Kidney capillary endothelial cell (primary cell): ENCODE measurements around the gene MGAM2.
"Not testable (repeated sequence)": the region's sequence is repeated elsewhere in the genome, so short reads cannot be mapped to it uniquely, and the experiment has no call there.

Experiments
- DNase-seq: peaks from one replicate; pipeline ENCODE4 v3.0.0-alpha.2; 2018; ENCODE audit warnings: low spot score

The MGAM2 gene

DNA sequence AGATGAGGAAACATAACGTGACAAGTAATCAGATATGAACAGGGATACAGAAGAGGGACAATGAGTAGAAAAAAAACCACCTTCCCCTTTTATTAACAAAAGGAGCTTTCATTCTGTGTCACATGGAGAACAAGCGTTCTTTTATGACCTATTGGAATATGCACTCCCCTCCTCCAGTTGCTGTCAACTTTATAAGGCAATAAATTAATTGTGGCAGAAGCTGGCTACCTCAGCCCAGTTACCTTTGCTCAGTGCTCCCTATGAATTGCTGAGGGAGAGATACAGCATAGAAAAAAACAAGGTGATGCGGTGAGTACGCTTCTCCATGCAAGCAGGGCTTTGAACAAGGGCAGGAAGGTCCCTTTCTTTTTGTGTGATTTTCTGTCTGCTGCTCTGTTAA is at the start of gene MGAM2:
TSS of gene MGAM2 (plus strand) at position 220 of the 400 bp plus-strand sequence. CDS start 5,156 bp downstream, outside the sequence.
- no peak for DNase-seq

DNA sequence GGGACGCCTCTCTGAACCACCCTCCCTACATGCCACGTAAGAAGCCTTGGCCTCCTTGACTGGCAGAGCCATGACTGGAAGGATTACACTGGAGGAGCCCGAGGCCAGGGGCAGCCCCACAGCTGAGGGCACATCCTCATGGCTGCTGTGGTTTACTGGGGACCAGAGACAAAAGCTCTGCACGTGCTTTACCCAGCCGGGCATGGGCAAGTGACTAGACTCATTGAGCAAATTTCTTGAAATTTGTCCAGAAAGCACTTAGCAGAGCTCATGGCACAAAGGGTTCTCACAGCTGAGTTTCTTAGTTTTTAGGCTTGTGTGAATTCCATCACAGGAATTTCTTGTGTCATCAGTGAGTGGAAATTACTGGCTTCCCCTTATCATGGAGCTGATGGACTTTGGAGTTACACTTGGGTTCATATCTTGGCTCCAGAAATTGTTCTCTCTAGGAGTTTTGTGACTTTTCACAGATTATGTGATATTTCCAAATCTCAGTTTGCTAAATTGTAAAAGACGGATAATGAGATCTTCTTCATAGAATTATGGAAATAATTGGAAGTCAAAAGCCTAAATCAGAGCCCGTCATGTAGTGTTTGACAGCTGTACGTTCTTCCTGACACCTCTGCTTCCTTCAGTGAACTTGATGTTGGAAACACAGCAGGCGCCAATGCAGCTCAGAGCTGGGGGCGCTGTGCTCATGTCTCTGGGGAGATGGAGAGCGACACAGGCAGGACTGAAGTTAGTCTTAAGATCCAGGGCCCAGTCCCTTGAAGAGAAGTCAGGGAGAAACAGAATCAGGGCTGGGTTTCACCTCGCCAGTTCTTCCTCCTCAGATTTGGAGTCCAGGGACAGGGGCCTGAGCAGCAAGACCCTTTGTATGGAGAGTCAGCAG is 47.7 kb upstream of the MGAM2 start:
- DNase-seq = no peak

DNA sequence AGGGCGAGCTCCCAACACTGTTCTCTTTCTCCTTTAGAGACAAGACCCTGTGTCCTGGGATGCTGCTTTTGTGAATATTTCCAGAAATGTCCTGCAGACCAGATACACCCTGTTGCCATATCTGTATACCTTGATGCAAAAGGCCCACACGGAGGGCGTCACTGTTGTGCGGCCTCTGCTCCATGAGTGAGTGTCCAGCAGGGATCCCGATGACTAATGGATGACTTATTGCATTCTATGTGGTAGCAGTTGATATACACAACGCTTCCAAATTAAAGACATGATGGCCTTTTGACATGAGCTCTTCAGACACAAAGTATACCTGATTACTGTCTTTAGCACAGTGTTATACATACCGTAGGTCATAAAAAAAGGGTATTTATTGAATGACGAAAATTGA is 45.0 kb upstream of the MGAM2 start:
- no peak for DNase-seq

DNA sequence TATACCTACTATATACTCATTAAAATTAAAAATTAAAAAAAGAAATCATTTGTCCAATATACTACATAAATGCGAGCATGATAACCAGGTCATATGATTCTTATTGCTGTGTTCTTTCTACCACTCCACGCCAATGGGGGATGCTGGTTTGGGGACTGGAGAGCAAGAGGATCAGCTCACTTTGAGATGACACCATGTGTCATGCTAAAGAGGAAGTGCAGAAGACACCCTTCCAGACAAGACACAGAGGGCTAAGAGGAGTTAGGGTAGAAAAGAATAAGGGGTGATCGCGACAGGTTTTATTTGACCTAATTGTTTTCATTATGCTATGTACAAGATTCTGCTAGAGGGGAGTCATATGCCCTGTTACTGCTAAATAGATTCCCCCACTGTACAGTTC is 33.8 kb upstream of the MGAM2 start:
- DNase-seq = no peak

DNA sequence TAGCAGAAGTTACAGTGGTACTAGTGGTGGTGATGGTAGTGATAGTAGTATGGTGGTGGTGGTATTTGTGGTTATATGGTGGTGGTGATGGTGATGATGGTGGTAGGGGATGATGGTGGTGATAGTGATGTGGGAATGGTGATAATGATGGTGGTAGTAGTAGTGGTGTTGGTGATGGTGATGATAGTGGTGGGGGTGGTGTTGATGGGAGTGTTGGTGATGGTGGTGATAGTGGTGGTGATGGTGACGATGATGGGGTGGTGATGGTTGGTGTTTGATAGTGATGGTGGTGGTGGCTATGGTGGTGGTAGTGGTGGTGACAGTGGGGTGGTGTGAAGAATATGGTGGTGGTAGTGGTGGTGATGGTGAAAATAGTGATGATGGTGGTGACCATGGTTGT is 27.9 kb upstream of the MGAM2 start:
- no peak for DNase-seq

DNA sequence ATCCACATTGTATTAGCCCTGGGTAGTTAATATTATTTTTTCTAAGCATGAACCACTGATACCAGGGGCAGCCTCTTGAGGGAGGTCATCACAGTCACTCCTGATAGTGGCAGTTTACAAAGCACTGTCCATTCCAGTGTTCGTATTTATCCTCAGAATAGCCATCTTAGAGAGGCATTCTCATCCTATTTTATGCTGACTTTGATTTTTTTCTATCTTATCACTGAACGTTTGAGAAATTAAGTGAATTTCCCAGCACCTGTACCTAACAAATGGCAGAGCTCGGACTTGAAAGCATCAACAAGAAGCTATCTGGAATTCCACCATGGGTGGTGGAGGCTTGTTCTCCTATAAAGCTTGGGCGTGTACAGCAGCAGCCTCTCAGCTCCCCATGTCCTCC is 26.1 kb upstream of the MGAM2 start:
- DNase-seq = no peak

DNA sequence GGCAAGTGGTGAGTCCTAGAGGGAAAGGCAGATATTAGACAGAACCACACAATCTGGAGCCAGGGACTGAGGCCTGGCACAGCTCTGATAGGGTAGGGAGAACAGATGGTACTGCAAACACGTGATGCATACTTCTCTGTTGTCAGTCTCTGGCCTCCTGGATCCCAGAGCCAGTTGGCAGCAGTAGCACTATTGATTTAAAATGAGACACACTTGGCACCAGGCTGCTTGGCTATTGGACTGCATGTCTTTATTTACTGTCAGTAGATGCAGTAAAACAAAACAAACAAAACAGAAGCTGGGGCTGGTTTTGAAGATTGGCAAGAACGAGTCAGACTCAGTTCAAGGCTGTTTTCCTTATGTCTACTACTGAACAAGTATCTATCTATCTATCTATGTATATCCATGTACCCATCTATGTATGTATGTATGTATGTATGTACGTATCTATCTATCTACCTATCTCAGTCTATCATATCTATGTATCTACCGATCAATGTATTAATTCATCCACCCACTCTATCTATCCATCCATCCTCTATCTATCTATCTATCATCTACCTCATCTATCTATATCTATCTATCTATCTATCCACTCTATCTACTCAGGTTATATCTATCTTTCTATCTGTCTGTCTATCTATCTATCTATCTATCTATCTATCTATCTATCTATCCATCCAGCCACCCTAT is 23.4 kb upstream of the MGAM2 start:
- DNase-seq = no peak

DNA sequence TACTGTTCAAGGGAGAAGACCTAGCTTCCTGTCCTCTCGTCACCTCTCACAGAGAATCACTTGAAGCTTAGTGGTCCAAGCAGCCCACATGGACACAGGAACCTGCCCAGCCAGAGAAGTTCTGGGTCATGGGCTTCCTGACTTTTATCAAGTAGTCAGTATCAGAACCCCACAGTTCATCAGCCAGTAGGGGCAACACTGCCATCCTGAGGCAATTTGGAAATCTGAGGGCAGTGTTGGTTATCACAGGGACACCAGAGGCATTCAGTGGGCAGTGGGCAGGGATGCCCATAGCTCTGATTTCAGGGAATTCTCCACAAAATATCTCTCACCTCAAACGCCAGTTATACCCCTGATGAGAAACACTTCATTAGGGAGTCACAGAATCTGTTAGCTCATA is 22.5 kb upstream of the MGAM2 start:
- no peak for DNase-seq

DNA sequence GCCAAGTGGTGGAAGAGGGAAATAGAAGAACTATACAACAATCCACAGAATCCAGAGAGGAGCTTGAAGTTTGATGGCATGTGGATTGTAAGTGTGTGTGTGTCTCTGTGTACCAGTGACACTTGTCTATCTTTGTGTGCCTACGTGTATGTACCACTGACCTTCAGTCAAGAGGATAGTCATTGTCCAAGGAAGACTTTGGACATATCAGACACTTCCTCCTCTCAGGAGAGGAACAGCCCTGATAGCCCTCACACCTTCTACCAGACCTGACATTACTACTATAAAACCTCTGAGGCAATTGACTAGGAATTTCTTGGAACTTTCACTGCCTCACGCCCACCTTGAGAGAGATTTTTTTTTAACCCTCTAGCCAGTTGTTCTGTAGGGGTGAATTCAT is 19.6 kb upstream of the MGAM2 start:
- no peak for DNase-seq

DNA sequence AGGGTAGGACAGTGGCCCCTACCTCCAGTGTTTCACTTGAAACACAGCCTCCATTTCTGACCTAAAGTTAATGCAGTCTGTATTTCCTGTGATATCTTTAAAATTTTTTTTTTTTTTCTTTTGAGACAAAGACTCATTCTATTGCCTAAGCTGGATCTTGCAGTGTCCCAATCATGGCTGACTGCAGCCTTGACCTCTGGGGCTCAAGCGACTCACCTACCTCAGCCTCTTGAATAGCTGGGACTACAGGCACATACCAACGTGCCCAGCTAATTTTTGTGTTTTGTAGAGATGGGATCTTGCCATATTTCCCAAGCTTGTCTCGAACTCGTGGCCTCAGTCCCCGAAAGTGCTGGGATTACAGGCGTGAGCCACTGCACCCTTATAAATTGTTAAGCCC is 16.7 kb upstream of the MGAM2 start:
- DNase-seq = no peak

DNA sequence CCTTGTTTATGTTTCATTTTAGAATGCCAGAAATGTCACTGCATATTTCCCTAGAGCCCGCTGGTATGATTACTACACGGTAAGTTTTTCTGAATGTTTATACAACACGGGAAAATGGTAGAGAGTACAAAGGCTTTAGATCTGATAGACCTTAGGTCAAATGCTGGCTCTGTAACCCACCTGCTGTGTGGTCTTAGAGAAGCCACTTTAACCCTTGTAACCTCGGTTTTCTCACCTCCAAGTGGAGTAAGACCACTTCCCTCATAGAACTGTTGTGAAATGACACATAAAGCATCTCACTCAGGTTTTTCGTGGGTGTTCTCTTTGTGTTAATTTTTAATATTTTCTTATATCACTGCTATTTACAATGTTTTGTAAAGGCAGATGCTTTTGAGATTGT is 13.9 kb upstream of the MGAM2 start:
- no peak for DNase-seq

DNA sequence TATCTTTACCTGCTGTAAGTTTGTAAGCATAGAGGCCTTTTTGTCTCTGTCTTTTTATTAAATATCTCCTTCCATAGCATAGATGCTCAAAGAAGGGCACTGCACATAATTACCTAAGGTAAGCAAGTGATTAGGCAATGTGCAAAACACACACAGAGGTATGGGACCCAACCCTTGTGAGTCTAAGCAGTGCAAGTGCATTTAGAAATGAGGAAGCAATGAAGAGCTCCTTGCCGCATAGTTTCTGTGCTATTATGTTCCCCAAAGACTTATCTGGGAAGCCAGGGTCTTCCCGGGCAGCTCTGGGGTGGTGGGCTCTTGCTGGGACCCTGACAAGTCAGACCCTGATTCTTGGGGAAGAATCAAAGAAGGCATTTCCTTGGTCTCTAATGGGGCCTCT is 13.5 kb upstream of the MGAM2 start:
- DNase-seq = no peak

DNA sequence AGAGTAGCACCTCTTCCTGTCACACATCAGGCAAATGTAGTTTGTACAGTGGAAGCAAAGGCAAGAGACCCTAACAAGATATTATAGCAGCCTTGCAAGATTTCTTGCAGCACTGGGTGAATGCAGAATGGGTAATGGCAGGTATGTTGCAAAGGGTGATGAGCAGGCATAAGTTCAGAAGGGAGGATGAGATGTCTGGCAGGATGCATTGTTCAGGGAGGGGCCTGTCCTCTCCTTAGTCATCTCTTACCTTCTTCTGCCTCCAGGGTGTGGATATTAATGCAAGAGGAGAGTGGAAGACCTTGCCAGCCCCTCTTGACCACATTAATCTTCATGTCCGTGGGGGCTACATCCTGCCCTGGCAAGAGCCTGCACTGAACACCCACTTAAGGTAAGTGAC is 12.2 kb upstream of the MGAM2 start:
- not testable (repeated sequence) for DNase-seq

DNA sequence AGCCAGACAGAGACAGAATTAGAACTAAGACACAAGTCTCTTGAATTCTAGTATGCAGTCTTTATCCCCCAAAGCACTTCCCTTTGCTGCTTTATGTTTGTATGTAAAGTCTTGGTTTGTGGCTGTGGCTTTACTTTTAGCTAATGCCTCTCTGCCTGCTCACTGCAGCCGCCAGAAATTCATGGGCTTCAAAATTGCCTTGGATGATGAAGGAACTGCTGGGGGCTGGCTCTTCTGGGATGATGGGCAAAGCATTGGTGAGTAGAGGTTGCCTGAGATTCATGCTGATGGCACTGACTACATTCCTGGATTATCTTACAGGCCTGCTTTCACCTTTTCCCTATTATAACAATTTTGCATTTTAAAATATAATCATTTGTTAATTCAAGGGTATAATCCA is 10.9 kb upstream of the MGAM2 start:
- DNase-seq = no peak

DNA sequence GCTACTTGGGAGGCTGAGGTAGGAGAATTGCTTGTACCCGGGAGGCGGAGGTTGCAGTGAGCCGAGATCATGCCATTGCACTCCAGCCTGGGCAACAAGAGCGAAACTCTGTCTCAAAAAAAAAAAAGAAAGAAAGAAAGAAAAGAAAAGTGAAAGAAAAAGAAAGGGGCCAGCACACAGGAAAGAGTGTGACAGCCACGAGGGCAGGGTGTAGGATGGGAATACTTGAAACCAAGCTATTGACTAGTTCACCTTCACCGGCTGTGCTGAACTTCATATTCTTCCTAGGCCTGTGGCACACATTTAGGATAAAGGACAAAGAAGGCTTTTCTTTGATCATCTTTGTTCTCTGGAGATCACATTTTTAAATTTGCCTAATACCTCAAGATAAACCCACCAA is 9.7 kb upstream of the MGAM2 start:
- DNase-seq = not testable (repeated sequence)

DNA sequence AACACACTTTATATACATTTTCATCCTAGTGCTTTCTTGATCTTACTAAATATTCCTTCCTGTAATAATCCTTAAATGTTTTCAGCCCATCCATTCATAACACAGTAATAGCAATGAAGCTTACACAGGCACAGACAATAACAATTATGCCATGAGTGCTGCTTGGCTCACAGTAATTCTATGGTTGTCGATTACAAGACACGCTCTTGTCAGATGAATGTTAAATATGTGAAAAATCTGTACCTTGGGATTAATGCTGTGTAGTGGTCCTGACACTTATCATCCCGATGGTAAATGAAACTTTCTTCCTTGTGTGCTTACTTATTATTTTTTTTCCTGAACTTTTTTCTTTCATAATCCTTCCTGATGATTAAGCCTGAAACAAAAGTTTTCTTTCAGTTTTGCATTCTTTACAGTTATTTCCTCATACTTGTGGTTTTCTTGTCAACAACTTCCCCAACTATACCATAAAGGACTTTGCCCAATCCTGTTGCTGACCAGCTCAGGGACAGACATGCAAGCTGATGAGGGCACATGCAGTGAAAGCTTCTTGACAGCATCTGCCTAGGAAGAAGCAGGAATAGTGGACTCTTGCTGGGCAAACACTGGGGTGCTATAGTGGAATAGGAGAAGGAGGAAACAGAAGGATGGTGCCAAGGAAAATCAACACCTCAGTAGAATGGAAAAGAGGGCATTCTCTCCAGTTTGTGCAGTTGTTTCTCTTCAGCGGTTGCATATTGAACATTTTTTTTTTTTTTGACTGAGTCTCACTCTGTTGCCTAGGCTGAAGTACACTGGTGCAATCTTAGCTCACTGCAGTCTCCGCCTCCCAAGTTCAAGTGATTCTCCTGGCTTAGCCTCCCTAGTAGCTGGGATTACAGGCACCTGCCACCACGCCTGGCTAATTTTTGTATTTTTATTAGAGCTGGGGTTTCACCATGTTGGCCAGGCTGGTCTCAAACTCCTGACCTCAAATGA is 6.7 kb upstream of the MGAM2 start:
- no peak for DNase-seq

DNA sequence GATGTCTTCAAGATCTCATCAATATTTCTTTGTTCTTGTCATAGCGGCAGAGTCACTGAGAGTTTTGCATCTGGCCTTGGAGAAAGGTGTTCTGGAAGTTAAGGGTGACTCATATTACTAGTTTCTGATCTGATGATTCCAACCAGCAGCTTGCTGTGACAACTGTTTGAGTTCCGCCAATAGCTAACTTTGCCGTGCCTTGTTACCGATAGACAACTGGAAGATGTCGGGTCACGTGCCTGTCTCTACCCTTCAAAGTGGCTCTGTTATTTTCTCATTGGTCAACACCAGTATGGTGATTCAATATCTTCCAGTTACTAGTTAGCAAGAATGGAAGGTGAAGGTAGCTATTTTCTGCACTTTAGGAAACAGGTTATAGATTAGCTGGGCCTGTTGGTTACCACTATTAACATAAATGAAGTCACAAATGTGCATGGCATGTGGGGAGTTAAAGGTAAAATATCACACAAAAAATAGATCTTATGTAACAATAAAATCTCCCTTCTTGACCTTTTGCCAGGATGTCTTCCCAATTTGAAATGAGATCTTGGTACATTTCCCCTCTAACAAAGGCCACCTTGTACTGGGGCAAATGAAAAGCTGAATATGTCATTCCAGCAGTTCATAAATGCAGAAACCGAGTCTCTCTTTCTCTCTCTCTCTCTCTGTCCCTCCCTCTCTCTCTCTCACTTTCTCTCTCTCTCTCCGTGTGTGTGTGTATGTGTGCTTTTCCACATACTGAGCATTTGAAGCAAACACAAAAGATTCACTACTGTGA is 2.6 kb upstream of the MGAM2 start:
- DNase-seq = no peak

DNA sequence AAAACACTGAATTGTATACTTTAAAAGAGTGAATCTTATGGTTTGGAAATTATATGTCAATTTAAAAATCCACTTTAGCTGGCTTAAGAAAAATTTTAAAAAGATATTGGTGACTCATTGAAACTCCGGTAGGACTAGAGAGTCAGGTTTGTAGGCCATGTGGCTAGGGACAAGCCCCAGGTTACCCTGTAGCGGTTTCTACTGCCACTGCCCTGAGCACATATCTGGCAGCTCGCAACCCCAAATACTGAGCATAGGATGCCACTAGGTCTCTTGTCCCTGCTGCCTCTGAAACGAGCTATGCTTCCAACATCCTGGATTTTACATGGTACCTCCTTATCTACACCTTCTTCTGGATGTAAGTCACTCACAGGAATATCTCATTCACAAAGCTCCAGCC is 1.4 kb upstream of the MGAM2 start:
- DNase-seq = no peak

DNA sequence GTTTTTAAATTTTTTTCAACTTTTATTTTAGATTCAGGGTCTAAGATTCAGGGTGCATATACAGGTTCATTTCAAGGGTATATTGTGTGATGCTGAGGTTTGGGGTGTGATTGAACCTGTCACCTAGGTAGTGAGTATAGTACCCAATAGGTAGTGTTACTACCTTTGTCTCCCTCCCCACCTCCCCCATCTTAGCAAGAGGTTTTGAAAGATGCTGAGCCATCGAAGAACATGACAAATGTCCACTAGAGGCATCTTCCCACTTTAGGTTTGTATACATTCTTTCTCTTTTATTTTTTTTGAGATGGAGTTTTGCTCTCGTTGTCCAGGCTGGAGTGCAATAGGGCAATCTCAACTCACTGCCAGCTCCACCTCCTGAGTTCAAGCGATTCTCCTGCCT is 880 bp upstream of the MGAM2 start:
- no peak for DNase-seq

DNA sequence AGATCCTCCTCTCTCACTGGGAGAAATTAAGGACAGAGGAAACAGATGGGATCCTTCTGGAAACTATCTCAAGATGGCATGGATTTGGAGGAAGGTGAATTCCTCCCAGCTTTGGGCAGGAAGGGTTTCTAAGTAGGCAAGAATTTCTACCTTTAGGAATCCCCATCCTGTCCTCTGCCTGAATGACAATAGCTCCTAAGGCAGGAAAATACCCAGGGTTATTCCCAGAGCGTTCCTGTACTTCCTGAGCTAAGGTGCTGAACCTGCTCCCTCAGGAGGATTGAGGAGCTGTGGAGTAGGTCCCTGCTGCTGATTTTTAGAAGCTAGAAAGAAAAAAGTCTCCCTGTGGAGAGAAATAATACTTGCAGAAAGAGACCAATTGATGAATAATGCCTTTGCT is 568 bp downstream of the MGAM2 start:
- DNase-seq = no peak

DNA sequence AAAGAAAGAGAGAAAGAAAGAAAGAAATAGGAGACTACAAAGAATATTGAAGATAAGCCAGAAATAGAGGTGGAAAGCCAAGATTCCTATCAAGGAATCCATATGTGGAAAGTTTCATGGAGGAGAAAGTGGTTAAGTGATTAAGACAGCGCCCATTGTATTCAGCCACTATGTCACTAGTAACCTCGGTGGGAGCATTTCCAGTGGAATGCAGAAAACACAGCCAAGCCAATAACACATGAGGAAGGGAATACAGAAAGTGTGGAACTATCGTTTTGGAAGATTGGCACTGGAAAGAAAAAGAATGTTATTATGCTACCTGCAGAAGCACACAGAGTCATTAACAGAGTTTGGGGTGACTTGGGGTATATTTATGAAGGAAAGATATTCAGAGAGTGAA is 2.7 kb downstream of the MGAM2 start:
- no peak for DNase-seq

DNA sequence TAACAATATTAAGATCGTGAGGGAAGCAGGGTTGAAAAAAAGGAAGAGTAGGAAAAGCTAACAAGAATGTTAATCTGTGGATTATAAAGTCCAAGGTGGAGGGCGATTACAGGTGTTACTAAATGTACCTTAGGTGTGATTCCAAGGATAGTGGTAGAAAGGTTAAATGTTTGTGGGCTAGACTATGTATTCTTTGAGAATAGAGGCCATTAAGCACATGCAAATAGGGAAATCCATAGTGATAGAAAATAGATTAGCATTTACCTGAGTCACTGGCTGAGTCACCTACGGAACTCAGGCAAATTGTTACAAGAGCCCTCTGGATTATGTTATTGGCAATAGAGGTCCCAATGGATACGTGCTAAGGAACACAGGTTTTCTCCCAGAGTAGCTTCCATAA is 9.0 kb downstream of the MGAM2 start:
- no peak for DNase-seq
